ENCODE data around the gene RRP15. TPM values are rescaled to one million over a fixed set of nuclear protein-coding genes. Genes with fewer than 3 reads are reported as not detected.
A peak's percentile ranks its signal among the peaks of the same experiment; 100 is the strongest.

The RRP15 gene
- total RNA-seq, 2 experiments from 2014 or later = 10.5 to 15.2 TPM

- TF ChIP-seq CTCF (IDR thresholded peaks at IDR 0.05) = no peak
- ATAC-seq (ENCODE audit: poor library complexity) (no peak), DNase-seq (no peak)
- Histone ChIP-seq H3K4me3 (ENCODE audit: low read length) (no peak overlapping the region), H3K4me1 (ENCODE audit: insufficient read depth, low read length) (no peaks in the 10 kb centered on the region), H3K36me3 (ENCODE audit: insufficient read depth, low read length) (no peaks in the 10 kb centered on the region), H3K9me3 (ENCODE audit: control insufficient read depth in 1 of 2, insufficient read depth in 1 of 2, low read length in 2 of 2) (no peaks in the 10 kb centered on the region), H3K27ac (ENCODE audit: low read depth in 1 of 2, low read length in 2 of 2) (no peak overlapping the region), H3K27me3 (ENCODE audit: control insufficient read depth in 1 of 2, insufficient read depth in 2 of 2, low read length in 2 of 2) (no peaks in the 10 kb centered on the region)
- no peaks in the 10 kb centered on the region for H3K9me3 Mint-ChIP-seq
- no peaks in the 10 kb centered on the region for H3K27me3 Mint-ChIP-seq
- H3K27ac Mint-ChIP-seq = no peak overlapping the region
- intact Hi-C loops (cut with DNase I, micrococcal nuclease) = loop anchor here in 1 of 2 experiments (5.0 kb wide), 1 partner anchor 194 kb away; no protein-coding TSS in a partner anchor
- ChIA-PET POLR2A (no interaction called here), CTCF (interaction anchor here (0.6 kb wide), 1 partner anchor 32 kb away, joined by 3 read pairs; no protein-coding TSS in a partner anchor)
- H3K4me3 Mint-ChIP-seq = no peak overlapping the region
- H3K36me3 Mint-ChIP-seq (ENCODE audit: low read depth) = peaks cover 45% of the 10 kb centered on the region
- H3K4me1 Mint-ChIP-seq (ENCODE audit: low read depth) = no peaks in the 10 kb centered on the region
Measured at GRCh38 chr1:218328769-218329168, 43.7 kb downstream of the RRP15 start.

GRCh38 chr1:218330043-218330623, 45.0 kb downstream of the RRP15 start:
- Histone ChIP-seq H3K4me3 (ENCODE audit: low read length) (no peak overlapping the region), H3K9me3 (ENCODE audit: control insufficient read depth in 1 of 2, insufficient read depth in 1 of 2, low read length in 2 of 2) (no peaks in the 10 kb centered on the region), H3K4me1 (ENCODE audit: insufficient read depth, low read length) (no peaks in the 10 kb centered on the region), H3K27me3 (ENCODE audit: control insufficient read depth in 1 of 2, insufficient read depth in 2 of 2, low read length in 2 of 2) (no peaks in the 10 kb centered on the region), H3K36me3 (ENCODE audit: insufficient read depth, low read length) (no peaks in the 10 kb centered on the region), H3K27ac (ENCODE audit: low read depth in 1 of 2, low read length in 2 of 2) (no peak overlapping the region)
- ChIA-PET CTCF (interaction anchor here (0.6 to 1.2 kb wide), 2 partner anchors 34 to 45 kb away, joined by 3 read pairs; partner anchors contain the start of gene RRP15), POLR2A (no interaction called here)
- Mint-ChIP-seq H3K27ac (no peak overlapping the region), H3K4me3 (no peak overlapping the region), H3K9me3 (no peaks in the 10 kb centered on the region), H3K27me3 (no peaks in the 10 kb centered on the region), H3K36me3 (ENCODE audit: low read depth) (peaks cover 38% of the 10 kb centered on the region), H3K4me1 (ENCODE audit: low read depth) (no peaks in the 10 kb centered on the region)
- intact Hi-C loops (cut with DNase I, micrococcal nuclease) = loop anchor here (1.0 to 10.0 kb wide), 2 partner anchors 195 to 1086 kb away; no protein-coding TSS in a partner anchor
- peak in 3 of 14 experiments; percentile 52 to 65 (median 61) for DNase-seq
- ATAC-seq (ENCODE audit: poor library complexity) = peak; percentile 56
- TF ChIP-seq CTCF (IDR thresholded peaks at IDR 0.05) = peak; percentile 79

GRCh38 chr1:218332416-218332815, 47.3 kb downstream of the RRP15 start:
- DNase-seq = no peak
- Mint-ChIP-seq H3K36me3 (ENCODE audit: low read depth) (peaks cover 27% of the 10 kb centered on the region), H3K9me3 (no peaks in the 10 kb centered on the region), H3K27ac (no peak overlapping the region), H3K4me3 (no peak overlapping the region), H3K27me3 (no peaks in the 10 kb centered on the region), H3K4me1 (ENCODE audit: low read depth) (no peaks in the 10 kb centered on the region)
- no peak overlapping the region for H3K4me3 ChIP-seq (ENCODE audit: low read length)
- no peaks in the 10 kb centered on the region for H3K9me3 ChIP-seq (ENCODE audit: control insufficient read depth in 1 of 2, insufficient read depth in 1 of 2, low read length in 2 of 2)
- no peak overlapping the region for H3K27ac ChIP-seq (ENCODE audit: low read depth in 1 of 2, low read length in 2 of 2)
- H3K27me3 ChIP-seq (ENCODE audit: control insufficient read depth in 1 of 2, insufficient read depth in 2 of 2, low read length in 2 of 2) = no peaks in the 10 kb centered on the region
- POLR2A ChIA-PET = no interaction called here
- CTCF ChIA-PET = no interaction called here
- H3K4me1 ChIP-seq (ENCODE audit: insufficient read depth, low read length) = no peaks in the 10 kb centered on the region
- ATAC-seq (ENCODE audit: poor library complexity) = no peak
- H3K36me3 ChIP-seq (ENCODE audit: insufficient read depth, low read length) = no peaks in the 10 kb centered on the region
- intact Hi-C loops (cut with DNase I, micrococcal nuclease) = loop anchor here in 1 of 2 experiments (10.0 kb wide), 1 partner anchor 192 kb away; no protein-coding TSS in a partner anchor
- no peak for TF ChIP-seq CTCF (IDR thresholded peaks at IDR 0.05)
